Smooth muscle cell (in vitro differentiated cells): ENCODE data around the gene ARMH3. TPM values are rescaled to one million over a fixed set of nuclear protein-coding genes. Genes with fewer than 3 reads are reported as not detected.

Experiments
- DNase-seq: peaks from one replicate; lab custom pipeline; 2025; ENCODE audit not compliant: unreplicated experiment; lab: John Stamatoyannopoulos, UW
- H2AFZ ChIP-seq: fragments of 200-600 bp; sonication (generic); 2 replicates; pipeline ENCODE4 v1.6.0; 2016; ENCODE audit warnings: antibody characterized with exemption, low read depth, mild to moderate bottlenecking
- H3F3A ChIP-seq: fragments of 200-600 bp; sonication (generic); 2 replicates; pipeline ENCODE4 v1.6.0; 2017; ENCODE audit warnings: antibody characterized with exemption, low read depth
- H3K27ac ChIP-seq: fragments of 200-600 bp; sonication (generic); 2 replicates; pipeline ENCODE4 v1.5.1; 2016; ENCODE audit warnings: low read depth, mild to moderate bottlenecking
- H3K27me3 ChIP-seq: fragments of 200-600 bp; sonication (generic); 2 replicates; pipeline ENCODE4 v1.6.1; 2016; ENCODE audit warnings: low read depth, mild to moderate bottlenecking
- H3K36me3 ChIP-seq: fragments of 200-600 bp; sonication (generic); 2 replicates; pipeline ENCODE4 v1.5.1; 2016; ENCODE audit warnings: low read depth
- H3K4me1 ChIP-seq: fragments of 200-600 bp; sonication (generic); 2 replicates; pipeline ENCODE4 v1.5.1; 2016; ENCODE audit warnings: low read depth
- H3K4me2 ChIP-seq: fragments of 200-600 bp; sonication (generic); 2 replicates; pipeline ENCODE4 v1.6.0; 2016; ENCODE audit warnings: mild to moderate bottlenecking
- H3K4me3 ChIP-seq: fragments of 200-600 bp; sonication (generic); 2 replicates; pipeline ENCODE4 v1.5.1; 2016; ENCODE audit warnings: mild to moderate bottlenecking
- H3K79me2 ChIP-seq: fragments of 200-600 bp; sonication (generic); 2 replicates; pipeline ENCODE4 v1.6.0; 2016; ENCODE audit warnings: low read depth, mild to moderate bottlenecking
- H3K9ac ChIP-seq: fragments of 200-600 bp; sonication (generic); 2 replicates; pipeline ENCODE4 v1.6.0; 2016; ENCODE audit warnings: low read depth
- H3K9me3 ChIP-seq: fragments of 200-600 bp; sonication (generic); replicated peaks from 2 replicates; pipeline ENCODE4 v1.5.1; 2016; ENCODE audit warnings: low read depth
- H4K20me1 ChIP-seq: fragments of 200-600 bp; sonication (generic); 2 replicates; pipeline ENCODE4 v1.6.0; 2016; ENCODE audit warnings: low read depth
- CTCF ChIP-seq: fragments of 200-600 bp; sonication (generic); IDR thresholded peaks from 2 replicates; pipeline ENCODE4 v1.5.1; 2017; ENCODE audit warnings: borderline replicate concordance, mild to moderate bottlenecking, antibody characterized with exemption; ENCODE audit not compliant: insufficient read depth, poor library complexity, severe bottlenecking
- WGBS: methylation state at CpG from one replicate; pipeline ENCODE4 v1.1.7; 2016; ENCODE audit warnings: low lambda C conversion rate; 5-methylcytosine and 5-hydroxymethylcytosine counted together
- polyA plus RNA-seq: library from polyadenylated mRNA; unstranded; fragments of >200 nt; fragmentation: Nextera tagmentation; extraction: Ambion mirVana; gene quantifications from 2 replicates; pipeline ENCODE4 v1.2.1, GENCODE V29; 2016
- total RNA-seq: library from RNA; depleted of rRNA; stranded (reverse); fragments of >200 nt; gene quantifications from 2 replicates; pipeline ENCODE4 v1.2.3, GENCODE V29; 2014

The ARMH3 gene
- total and polyA plus RNA-seq, 2 experiments from 2014 or later: 7.6 to 10.8 TPM

DNA sequence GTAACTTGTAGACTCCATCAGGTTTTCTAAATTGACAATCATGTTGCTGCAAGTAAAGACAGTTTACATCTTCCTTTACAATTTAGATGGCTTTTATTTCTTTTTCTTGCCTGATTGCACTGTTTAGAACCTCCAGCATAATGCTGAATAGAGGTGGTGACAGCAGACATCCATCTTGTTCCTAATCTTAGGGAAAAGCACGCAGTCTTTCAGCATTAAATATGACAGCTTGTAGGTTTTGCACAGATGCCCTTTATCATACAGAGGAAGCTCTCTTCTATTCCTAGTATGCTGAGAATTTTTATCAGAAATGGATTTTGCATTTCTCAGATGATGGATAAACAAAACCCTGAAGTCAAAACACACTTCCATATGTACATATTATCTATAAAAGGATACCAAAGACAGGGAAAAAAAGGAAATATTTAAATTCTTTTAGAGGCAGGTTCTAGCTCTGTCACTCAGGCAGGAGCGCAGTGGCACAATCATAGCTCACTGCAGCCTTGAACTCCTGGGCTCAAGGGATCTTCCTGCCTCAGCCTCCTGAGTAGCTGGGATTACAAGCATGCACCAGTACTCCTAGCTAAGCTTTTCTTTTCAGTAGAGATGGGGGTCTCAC lies 143.3 kb downstream of the ARMH3 start:
- Histone ChIP-seq H3K36me3 (no peaks in the 10 kb centered on the region), H3K4me3 (no peak overlapping the region), H3K4me1 (no peaks in the 10 kb centered on the region), H3K9ac (no peak overlapping the region), H4K20me1 (no peaks in the 10 kb centered on the region), H3K27me3 (no peaks in the 10 kb centered on the region), H3F3A (no peaks in the 10 kb centered on the region), H2AFZ (no peak overlapping the region), H3K27ac (no peak overlapping the region), H3K9me3 (no peaks in the 10 kb centered on the region), H3K79me2 (no peaks in the 10 kb centered on the region), H3K4me2 (no peak overlapping the region)
- no peak for DNase-seq
- WGBS: 96% methylated on average over 2 of the region's 2 CpGs
- no peak for TF ChIP-seq CTCF

DNA sequence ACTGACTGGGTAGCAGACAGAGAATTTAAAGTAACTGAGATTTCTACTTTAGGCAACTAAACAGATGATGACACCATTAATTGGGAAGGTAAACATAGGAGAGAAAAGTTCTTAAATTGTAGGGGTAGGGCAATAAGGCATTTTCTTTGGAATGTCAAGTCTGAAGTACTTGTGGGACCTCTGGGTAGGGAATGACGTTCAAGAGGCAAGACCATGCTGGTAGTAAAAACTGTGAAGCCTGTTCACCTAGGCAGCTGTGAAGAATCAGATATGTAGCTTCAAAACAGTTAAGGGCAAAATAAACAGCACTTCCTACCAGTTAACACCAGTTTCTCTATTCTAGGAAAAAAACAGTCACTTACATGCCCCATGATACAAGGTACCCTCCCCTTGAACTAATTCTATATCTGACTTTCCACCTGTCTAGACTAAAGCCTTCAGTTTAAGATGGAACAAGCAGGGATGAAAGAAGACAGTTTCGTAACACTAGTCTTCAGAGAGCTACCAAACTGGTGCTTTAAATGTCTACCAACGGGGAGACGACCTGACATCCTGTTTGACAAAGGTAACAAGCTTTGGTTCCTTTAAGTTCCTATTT lies 149.3 kb downstream of the ARMH3 start:
- Histone ChIP-seq H3K9me3 (no peaks in the 10 kb centered on the region), H3K27me3 (no peaks in the 10 kb centered on the region), H3K27ac (no peak overlapping the region), H3K4me3 (no peak overlapping the region), H3K4me1 (peaks cover 23% of the 10 kb centered on the region), H3K36me3 (no peaks in the 10 kb centered on the region), H4K20me1 (no peaks in the 10 kb centered on the region), H3K79me2 (no peaks in the 10 kb centered on the region), H2AFZ (no peak overlapping the region), H3F3A (no peaks in the 10 kb centered on the region), H3K9ac (no peak overlapping the region), H3K4me2 (no peak overlapping the region)
- no peak for TF ChIP-seq CTCF
- DNase-seq: no peak
- WGBS: 88% methylated on average over 4 of the region's 4 CpGs

GRCh38 chr10:101905251-101905650 lies 150.7 kb downstream of the ARMH3 start:
- Histone ChIP-seq H3K4me2 (no peak overlapping the region), H3K79me2 (no peaks in the 10 kb centered on the region), H3K36me3 (no peaks in the 10 kb centered on the region), H4K20me1 (no peaks in the 10 kb centered on the region), H3K9me3 (no peaks in the 10 kb centered on the region), H2AFZ (no peak overlapping the region), H3K9ac (no peak overlapping the region), H3F3A (no peaks in the 10 kb centered on the region), H3K27ac (no peak overlapping the region), H3K4me1 (peaks cover 30% of the 10 kb centered on the region), H3K4me3 (no peak overlapping the region), H3K27me3 (no peaks in the 10 kb centered on the region)
- WGBS: 100% methylated on average over 2 of the region's 2 CpGs
- TF ChIP-seq CTCF: no peak
- DNase-seq: no peak
